Stimulated activated CD4-positive, alpha-beta T cell treated with anti-CD3 and anti-CD28 coated beads, Interleukin-12 subunit alpha, Interleukin-12 subunit beta, amount 100 ng/mL, for 48 hours (primary cell): ENCODE results near the gene IL17RD.

Experiments used
- DNase-seq, 3 donors: peaks; one replicate each; pipeline ENCODE4 v3.0.0-alpha.2; 2020; ENCODE audit warnings: low read depth in 2 of 3, low spot score in 1 of 3

Gene IL17RD

DNA sequence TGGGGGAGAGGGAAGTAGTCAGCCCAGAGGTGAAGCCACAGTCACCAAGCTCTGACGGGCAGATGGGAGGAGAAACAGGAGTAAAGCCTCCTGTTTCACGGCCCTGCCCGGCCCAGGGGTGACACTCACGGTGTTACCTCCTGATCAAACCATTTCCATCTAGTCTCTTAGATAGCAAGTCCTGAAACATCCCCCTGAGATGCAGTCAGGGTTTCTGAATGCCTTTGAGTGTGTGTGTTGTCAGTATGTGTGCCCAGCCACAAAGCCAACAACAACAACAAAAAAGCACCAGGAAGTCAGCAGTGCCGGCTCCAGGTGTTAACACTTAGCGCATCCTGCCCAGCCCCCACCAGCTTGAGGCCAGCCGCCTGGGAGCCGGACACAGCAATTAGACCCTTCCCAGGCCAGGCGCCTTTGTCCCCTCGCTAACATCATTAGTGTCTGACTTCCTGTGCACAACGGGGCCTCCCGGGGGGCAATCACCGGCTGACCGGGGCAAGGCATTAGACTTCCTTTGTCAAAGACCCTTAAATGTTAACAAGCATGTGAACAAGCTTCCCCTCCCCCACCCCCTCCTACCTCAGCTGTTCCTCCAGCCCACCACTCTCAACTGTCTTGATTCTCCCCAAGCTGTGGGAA is 34.5 kb downstream of the IL17RD start:
- DNase-seq = no peak

DNA sequence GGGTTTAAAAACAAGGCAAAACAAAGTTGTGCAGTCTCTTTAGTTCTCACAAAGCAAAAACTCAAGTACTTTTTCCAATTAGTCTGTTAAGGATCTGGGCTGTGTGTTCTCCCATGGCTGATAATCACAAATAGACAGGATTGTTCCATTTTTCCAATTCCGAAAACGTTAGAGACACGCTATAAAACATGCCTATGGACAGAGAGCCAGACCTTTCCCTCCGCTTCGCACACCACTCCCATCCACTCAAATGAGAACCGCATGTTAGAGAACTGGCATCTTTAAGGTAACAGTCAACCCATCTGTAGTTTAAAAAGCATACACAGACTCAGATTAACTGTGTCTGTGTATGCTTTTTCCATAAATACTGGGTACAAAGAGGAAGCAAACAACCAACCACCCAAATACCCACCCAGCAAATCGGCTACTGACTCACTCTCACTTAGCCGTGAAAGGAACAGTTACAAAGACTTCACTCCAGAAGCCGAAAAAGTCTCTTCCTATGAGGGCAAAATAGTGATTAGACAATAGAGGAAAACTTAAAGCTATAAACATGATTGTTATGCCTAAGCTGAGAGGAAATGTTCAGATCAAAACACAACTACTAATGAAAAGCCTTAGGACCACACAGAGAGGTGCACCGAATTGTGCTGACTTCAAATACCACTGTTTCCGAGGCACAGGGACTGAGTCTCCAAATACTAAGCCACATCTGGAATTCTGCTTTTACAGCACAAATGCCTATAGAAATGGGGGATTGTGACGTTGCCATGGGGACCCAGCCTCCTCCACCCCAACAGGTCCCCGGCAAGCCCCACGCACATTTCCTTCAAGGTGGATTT is 36.1 kb downstream of the IL17RD start:
- no peak for DNase-seq

DNA sequence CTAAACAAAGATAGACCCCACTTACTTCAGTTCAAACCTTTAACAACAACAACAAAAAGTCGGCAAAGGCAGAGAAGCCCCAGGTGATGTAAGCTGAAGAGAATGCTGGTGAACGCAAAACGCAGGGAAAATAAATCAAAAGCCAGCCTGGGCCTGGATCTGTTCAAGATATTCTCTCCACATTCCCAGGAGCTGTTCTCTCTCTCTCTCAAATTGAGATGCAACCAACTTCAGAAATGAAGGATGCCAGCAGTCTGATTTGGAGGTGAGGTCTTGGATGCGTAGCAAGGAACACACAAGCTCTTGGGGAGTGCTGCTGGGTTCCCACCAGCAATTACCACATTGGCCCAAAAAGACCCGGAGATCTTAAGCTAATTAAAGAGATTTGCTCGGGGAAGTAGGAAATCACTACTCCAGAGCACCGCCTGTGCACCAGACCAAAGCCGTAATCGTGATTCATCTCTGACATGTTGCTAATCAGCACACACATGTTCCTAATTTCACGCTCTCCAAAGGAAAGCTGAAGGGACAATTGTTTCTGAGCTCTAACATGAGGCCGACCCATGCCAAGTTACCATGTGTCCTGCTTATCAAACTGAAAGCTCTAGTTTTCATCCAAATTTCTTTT is 37.1 kb downstream of the IL17RD start:
- no peak for DNase-seq

DNA sequence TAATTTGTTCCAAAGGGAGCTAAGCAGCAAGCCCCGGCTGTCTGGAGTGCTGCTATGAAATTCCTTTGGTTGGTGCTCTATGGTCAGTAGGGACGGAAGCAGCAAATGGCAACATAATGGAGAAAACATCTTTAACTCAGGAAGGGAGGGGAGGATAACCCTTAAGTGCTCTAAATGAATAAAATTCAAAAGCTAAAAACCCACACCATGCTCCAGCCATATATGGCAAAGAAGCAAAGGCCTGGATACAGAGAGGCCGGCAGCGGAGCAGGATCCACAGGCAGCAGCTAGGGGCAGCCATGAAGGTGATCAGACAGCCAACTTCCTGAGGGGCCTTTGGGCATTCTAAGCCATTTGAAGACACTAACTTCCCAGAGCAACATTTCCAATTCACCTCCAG is 38.9 kb downstream of the IL17RD start:
- no peak for DNase-seq

DNA sequence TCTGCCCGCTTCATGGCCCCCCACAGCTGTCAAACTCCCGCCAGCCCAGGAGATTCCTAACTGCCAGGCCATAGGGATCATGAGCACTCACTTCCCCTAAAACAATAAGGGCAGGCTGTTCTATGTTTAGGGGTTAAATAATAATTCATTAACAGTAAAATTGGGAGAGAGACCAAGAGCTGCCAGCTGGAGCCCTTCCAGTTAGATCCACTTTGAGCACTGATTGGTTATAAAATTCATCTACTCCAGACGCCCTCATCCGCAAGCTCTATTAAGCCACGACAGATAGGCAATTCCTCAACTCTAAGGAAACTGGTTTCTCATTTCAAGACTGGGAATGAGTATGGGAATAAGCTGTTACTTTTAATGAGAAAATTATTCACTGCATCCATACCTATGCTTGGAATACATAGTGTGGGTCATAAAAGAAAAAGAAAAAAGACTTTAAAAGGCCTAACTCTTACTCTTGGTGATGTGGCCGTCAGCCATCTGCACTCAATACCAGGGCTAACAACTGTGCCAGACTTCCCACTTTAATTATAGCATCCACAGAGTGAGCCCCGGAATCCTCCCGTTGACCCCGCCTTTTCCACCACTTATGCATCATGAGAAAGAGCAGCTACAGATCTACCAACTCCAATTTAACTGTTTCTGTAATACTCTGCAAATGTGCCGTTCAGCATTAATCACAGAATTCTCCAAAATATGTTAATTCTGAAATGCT is 44.5 kb downstream of the IL17RD start:
- DNase-seq = no peak

DNA sequence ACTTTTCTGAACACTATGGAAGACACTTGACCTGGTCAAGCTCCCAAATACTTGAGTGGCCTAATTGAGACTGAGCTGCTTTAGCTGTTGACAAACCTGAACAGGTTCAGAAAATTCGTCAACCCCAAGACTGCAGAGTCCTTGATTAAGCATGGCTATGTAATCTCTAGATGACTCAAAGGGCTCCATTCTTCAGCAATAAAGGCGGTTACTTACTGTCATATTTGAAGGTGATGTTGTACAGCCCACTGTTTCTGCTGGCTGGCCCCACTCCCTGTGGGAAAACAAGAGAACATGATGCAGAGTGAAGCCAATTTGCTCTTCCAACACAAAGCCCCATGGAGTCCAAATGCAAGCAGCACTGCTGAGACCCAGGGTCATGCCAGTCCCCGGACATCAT is 45.1 kb downstream of the IL17RD start:
- DNase-seq = no peak

DNA sequence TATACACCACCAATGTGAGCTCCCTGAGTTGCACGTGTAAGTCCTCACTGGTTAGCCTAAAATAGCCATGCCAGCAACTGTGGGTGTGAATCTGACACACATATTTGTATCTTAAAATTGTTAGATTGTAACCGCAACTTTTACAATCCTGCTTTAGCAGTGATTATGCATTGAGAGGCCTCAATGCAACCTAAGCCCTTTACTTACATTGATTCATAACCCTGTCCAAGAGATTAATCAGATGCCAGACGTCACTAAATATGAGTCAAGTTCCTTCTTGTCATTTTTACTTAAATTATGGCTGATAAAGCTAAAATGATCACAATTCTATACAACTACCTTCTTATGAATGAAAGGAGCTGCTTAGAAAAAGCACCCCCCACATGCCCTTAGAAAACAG is 46.9 kb downstream of the IL17RD start:
- DNase-seq = no peak

DNA sequence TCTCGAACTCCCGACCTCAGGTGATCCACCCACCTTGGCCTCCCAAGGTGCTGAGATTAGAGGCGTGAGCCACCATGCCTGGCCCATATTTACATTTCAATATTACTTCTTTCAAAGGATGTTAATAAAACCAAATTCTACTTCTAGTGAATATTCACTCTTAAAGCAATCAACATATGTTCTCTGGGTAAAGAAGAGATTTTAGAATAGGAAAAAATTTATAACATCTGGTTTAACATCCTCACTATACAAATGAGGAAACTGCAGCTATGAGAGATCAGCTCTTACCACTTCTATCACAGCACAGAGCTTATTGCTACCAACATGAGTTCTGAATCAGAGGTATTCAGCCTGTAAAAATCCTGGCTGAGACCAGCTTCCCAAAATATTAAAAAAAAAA is 48.7 kb downstream of the IL17RD start:
- DNase-seq = no peak

DNA sequence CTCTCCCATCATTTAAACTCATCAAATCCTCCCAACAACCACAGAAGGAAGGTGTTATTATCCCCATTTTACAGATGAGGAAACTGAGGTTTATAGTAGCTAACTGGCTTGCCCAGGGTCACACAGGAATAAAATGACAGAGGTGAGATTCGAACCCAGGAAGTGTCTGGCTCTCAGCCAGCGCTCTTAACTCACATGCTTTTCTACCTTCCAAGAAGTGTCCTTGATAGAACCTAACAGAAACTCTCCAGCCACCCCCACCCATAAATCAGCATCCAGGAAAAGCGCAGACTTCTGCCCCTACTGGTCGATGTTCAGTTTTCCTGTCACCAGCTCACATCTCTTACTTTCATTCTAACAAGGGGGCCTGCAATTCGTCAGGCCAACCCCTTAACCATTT is 52.9 kb downstream of the IL17RD start:
- no peak for DNase-seq

DNA sequence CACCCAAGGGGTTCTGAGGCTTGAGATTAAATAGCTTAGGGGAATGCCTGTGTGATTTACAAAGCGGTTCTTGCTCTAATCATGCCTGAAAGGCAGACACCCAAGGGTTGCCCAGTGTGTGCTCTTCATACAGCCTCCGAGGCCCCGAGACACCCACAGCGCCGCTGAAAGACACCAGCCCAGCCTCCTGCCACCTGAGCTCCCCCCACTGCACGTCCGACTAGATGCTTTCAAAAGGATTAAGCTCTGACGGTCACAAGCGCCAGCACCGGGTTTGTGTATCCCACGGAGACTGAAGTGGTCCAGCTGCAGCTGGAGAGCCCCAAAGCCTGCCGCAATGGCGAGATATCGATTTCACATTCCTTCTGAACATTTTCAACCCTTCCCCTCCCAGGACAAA is 54.4 kb downstream of the IL17RD start:
- DNase-seq = no peak

DNA sequence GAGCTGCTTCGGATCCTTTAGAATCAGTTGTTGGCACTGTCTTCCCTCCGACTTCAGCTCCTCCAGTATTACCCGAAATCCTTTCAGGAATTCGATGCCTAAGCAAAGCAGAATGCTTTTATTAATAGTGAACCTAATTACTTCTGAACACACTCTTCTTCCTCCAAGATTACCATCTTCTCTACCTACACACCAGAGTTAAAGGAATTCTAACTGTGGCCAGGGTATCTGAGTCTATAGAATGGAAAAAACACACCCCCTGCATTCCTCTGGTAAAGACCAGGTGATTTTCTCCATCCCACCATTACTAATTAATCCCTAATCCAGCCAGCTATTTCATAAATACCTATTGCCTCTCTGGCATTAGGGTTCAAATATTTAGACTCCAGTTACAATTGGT is 54.9 kb downstream of the IL17RD start:
- DNase-seq = no peak

DNA sequence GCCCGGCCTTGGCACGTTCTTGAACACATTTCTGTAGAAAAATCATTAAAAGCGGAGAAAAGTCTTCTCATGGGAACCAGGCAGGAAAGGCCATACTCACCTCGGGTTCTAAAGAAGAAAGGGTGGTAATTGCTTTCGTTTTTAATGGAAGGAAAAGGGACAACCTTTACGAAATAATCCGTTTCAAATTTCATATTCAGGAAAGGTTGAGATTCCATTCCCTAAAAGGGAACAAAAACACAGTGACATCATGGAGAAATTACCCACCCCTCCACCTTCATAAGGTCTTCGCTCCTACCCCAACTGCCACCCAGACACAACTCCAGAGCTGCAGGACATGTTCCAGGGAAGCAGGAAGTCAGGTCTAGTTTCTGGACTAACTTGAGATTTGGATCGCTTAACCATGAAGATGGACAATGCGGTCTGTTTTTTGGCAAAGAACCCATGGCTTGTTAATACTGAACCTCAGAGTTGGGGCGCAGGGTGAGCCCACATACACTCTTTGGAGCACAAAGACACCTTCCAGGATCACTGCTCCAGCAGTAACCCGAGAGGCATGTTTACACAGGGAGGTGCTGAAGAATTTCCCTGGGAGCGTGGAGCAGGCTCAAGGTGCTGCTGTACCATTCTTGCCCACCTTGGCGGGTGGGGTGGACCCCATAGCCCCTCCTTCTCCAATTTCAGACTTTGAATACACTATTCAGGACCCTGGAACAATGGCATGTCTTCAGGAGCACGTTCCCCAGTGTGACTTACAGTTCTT is 55.5 kb downstream of the IL17RD start:
- DNase-seq = no peak

DNA sequence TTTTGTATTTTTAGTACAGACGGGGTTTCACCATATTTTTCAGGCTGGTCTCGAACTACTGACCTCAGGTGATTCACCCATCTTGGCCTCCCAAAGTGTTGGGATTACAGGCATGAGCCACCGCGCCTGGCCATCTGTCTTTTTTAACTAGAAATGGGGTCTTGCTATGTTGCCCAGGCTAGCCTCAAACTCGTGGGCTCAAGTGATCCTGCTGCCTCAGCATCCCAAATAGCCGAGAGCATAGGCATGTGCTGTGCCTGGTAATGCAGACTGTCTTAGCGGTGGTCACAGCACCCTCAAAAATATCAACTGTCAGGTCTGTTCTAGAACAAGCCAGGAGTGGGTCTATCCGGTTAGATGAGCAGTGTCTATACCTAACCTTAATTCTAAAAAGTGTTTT is 56.5 kb downstream of the IL17RD start:
- no peak for DNase-seq

DNA sequence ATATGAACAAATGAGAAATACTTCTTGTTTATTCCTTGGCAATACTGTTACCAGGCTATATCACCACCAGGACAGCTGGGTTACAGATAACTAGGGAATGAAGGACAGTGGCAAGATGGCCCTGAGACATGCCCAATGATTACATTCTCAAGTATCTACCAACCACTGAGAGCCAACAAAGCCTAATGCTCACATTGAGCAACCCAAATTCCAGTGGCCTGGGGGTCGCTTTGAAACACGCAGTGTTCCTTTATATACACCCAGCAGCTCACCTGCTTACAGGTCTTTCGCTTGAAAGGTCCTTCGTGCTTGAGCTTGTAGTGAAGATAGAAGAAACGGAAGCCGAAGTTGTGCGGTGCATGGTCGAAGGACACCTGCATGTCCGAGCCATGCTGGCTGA is 59.6 kb downstream of the IL17RD start:
- DNase-seq = no peak

DNA sequence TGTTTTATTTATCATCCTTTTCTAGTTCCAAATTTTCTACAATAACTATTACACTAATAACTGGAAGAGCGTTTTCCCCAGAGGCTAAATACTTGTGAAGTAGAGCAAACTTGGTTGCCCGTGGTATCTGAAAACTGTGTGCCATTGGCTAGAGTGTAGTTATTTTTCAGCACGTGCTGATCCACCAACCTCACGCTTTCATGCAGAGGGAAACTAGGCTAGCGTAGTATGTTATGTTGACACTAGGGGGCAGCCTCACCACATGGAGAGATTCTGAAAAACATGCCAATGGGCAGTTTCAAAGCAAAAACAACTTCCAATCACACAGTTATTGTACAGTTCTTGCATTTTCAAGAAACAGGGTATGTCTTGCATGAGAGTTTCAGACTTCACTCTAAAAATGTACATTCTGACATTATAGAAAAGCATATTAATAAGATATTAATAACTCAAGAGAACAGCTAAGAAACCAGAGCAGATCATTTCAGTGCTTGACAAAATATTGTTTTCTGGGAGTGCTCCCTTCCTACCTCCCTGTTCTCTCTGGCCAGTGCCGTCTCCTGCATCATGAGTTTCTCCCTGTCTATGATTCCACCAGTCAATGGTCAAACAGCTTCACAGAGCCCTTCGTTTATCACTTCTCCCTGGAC is 65.0 kb downstream of the IL17RD start:
- peak; percentile 33 to 84 (median 39) for DNase-seq

DNA sequence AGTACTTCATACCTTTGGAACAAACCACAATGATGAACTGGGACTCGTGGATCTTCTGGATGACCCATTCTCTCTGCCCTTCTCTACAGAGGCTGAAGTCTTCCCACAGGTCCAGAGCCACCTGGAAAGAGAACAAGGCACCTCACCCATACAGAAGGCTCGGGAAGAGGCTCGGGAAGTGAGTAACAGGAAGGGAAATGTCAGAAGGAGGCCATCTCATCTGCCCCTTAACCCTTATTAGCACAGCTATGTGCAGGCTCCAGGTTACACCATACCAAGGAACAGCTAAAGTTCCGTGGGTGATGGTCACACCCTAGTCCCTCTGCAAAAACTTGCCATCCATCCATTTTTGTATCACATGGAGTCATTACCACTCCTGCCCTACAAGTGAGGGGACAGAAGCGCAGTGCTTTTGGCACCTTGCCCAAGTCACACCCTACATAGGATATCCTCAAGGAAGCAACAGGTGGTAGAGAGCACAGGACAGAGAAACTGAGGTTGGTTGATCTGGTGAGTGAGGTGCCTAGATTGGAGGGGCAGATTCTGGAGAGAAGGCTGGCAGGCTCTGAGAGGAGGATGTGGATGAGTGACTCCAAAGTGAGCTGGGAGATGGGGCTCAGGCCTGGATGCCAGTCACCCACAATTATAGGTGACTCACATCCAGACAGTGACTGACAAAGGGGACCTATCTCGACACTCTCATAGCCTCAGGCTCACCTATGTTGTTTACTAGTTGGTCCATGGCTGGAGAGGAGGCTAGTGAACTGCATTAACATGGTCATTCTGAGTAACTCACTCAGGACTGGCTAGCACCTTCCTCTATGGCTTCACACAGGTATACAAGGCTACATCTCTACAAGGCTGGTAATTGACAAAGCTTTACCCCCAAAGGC is 66.5 kb downstream of the IL17RD start:
- no peak for DNase-seq

DNA sequence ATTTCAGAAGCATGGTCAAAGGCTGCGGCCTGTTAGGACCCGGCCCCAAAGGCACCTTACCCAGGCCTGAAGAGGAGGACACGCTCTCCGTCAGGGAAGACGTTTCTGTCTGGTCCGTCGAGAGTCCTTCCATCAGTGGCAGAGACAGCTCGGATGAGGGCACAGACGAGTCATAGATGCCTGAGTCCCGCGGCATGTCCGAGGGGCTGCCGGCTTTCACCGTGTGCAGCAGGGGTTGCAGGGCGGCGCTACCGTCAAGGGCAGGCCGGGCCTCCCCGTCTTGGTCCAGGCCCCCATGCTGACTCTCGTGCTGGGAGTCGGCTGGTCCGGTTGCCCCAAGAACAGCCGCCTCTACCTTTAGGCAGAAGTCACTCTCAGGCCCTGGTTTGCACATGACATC is 67.6 kb downstream of the IL17RD start:
- no peak for DNase-seq

DNA sequence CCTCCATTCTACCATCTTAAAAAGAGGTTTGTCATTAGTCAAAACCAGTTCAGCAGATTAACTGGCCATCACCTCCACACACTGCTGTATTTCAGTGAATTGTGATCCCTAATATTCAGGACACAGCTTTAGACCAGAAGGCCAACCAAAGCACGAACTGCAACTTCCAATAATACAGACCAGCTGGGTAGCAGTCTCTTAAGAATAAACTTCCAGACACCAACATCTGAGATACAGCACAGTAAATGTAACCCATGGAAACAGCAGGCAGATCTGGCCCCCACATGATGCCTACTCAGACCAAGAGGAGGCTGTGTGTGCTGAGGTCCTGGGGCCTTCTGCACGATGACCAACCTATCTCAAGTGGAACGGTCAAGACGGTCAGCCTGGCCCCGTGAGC is 69.8 kb downstream of the IL17RD start:
- no peak for DNase-seq

DNA sequence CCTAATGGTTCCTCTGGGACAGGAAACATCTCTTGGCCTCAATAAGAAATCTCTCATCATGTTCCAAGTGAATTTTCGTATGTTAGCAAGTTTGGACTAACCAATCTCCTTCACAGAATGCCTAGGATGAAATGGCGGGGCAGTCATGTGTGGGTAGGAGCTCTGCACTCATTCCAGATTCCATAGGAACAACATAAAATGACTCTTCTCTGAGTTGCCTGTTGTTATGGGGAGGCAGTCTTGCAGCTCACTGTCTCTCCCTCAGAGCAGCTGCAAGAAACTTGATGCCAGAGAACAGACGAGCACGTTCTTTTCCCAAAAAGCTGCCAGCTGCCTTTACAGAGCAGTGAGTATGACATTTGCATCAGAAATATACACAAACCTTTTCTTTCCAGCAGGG is 70.6 kb downstream of the IL17RD start:
- no peak for DNase-seq
